GM19099 (cell line): ENCODE measurements around the gene DEFB129.

ENCODE experiments used
- POLR2A ChIP-seq: IDR thresholded peaks from 3 replicates; pipeline ENCODE4 v1.6.1; 2011; ENCODE audit warnings: low read depth; ENCODE audit not compliant: insufficient read length; ENCODE audit errors: extremely low read depth

Gene DEFB129

GRCh38 chr20:237489-237888 is 10.4 kb downstream of the DEFB129 start:
- no peak for TF ChIP-seq POLR2A

DNA sequence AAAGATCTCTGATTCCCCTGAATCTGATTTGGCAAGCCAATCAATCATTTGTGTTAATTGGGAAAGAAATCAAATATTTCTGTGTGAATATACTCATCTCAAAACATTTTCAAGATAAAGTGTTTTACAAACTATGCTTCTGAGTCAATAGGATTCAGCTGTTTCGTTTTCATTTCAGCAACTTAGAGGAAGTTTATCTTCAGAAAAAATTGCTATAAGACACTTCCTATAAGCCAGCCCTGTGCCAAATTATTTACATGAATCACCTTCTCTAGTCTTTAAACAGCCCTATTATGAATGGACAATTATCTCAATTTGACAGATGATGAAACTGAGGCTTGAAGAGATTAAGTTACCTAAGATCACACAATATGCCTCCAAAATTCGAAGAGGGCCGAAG is 10.9 kb downstream of the DEFB129 start:
- no peak for TF ChIP-seq POLR2A

GRCh38 chr20:242905-243304 is 15.8 kb downstream of the DEFB129 start:
- TF ChIP-seq POLR2A: no peak

GRCh38 chr20:251354-251753 is 24.3 kb downstream of the DEFB129 start:
- no peak for TF ChIP-seq POLR2A

- TF ChIP-seq POLR2A: no peak
Observed at GRCh38 chr20:252801-253200, 25.7 kb downstream of the DEFB129 start.

DNA sequence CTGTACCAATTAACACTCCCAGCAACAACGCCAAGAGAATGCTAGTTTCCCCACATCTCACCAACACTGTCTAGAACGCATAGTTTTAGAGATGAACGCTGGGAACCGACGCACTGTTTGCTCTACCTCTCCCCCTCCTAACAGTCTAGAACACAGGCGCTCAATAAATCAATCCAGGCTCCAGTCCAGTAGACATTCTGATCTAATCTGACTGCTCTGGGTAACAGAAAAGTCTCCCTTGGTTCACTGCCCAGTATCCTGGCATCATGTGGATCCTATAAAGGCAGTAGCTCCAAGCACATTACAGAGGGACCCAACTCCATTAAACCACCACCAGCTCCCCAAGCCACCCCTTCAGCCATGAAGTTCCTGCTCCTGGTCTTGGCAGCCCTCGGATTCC is 30.4 kb downstream of the DEFB129 start, which contains the start of gene DEFB132:
Gene DEFB132 (plus strand): TSS at position 306 of the 400 bp plus-strand sequence. CDS start 55 bp downstream, at position 361.
- no peak for TF ChIP-seq POLR2A

GRCh38 chr20:258269-258858 is 31.3 kb downstream of the DEFB129 start:
- no peak for TF ChIP-seq POLR2A

DNA sequence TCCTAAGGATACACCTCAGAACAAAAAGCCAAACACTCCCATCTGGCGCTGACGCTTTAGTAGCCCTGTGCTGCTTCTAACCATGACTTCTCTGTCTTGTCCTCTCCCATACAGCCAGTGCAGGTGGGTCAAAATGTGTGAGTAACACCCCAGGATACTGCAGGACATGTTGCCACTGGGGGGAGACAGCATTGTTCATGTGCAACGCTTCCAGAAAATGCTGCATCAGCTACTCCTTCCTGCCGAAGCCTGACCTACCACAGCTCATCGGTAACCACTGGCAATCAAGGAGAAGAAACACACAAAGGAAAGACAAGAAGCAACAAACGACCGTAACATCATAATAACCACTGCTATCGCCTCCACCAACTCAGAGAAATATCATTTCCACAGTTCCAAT is 31.9 kb downstream of the DEFB129 start:
- no peak for TF ChIP-seq POLR2A

DNA sequence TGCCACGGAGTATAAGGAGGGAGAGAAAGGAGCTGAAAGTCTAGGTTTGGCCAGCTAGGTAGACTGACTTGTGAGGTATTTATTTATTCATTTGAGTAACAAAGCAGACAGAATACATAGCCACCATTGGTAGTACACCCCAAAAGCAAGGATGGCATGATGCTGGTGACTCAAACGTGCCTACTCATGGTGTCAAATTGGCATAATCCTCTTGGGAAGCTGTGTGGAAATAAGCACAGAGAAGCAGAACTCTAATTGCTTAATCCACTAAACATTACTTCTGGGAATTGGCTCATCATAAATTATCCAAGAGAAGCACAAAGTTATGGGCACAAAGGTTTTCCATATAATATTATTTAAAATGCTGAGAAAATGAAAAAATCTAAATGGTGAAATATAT is 32.9 kb downstream of the DEFB129 start:
- TF ChIP-seq POLR2A: no peak

- TF ChIP-seq POLR2A: no peak
Observed at GRCh38 chr20:263701-264100, 36.6 kb downstream of the DEFB129 start.

DNA sequence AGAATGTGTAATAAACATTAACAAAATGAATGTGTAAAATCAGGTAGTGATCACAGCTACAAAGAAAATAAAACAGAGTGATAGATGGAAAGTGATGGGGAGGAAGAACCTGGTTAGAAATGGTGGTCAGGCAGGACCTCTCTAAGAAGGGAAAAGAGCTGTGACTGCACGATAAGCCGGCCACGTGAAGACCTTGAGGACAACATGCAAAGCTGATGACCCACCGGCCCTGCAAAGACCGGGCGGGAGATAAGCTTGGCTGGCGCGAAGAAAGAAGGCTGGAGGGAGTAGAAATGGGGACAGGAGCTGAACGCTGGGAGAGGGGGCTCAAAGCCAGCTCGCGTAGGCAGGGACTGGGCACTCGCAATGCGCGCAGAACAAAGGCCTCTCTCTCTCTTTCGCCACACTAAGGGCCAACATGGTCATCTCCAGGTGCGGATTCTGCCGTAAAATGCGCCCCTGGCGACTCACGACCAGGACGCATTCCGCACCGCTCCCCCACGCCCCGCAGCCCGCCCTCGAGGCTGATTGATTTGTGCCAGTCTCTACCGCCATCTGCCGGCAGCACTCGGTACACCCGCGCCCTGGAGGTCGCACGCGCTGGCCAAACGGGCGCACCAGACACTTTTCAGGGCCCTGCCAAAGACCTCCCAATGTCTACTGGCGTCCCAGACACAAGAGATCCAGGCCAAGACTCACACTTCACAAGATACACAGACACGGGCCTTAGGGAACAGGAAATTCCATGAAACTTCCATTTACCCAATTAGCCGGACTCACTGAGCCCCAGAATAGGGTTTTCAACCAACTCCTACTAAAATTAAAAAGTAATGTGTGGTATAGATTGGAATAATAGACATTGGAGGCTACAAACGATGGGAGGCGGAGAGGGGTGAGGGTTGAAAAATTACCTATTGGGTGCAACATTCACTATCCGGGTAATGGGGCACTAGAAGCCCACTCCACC is 39.8 kb downstream of the DEFB129 start:
- TF ChIP-seq POLR2A: peak; percentile 48

GRCh38 chr20:270517-270916 is 43.5 kb downstream of the DEFB129 start:
- TF ChIP-seq POLR2A: no peak

- no peak for TF ChIP-seq POLR2A
Observed at GRCh38 chr20:271069-271468, 44.0 kb downstream of the DEFB129 start.

GRCh38 chr20:271528-271927 is 44.5 kb downstream of the DEFB129 start:
- no peak for TF ChIP-seq POLR2A

DNA sequence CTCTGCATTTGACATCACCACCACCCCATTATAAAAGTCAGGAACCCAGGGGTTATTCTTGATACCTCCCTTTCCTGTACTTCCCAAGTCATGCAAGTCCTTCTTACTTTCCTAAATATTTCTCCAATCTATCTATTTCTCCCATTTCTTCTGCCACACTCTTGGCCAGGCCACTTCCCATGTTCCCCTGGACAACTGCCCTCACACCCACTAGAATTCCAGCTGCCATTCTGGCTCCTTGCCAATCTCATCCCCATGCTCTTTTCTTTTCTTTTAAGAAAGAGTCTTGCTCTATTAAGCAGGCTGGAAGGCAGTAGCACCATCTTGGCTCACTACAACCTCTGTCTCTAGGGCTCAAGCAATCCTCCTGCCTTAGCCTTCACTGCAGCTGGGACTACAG is 45.7 kb downstream of the DEFB129 start:
- TF ChIP-seq POLR2A: no peak

DNA sequence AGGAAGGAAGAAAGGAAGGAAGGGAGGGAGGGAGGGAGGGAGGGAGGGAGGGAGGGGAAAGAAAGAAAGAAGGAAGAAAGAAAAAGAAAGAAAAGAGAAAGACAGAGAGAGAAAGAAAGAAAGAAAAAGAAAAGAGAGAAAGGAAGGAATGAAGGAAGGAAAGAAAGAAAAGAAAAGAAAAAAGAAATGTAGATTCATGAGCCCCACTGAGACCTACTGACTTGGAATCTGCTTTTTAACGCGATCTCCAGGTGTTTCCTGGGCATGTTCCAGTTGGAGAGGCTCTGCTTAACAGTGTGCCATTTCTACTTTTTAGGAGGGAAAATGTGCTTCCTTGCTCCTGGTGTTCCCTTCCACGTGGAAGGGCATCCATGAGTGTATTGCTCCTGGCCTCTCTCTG is 46.8 kb downstream of the DEFB129 start:
- no peak for TF ChIP-seq POLR2A
